Measurements from ENCODE around the gene LRRK1.

The LRRK1 gene

GRCh38 chr15:101006931-101007691, 88.0 kb downstream of the LRRK1 start:
- TF ChIP-seq, protein P1, sequence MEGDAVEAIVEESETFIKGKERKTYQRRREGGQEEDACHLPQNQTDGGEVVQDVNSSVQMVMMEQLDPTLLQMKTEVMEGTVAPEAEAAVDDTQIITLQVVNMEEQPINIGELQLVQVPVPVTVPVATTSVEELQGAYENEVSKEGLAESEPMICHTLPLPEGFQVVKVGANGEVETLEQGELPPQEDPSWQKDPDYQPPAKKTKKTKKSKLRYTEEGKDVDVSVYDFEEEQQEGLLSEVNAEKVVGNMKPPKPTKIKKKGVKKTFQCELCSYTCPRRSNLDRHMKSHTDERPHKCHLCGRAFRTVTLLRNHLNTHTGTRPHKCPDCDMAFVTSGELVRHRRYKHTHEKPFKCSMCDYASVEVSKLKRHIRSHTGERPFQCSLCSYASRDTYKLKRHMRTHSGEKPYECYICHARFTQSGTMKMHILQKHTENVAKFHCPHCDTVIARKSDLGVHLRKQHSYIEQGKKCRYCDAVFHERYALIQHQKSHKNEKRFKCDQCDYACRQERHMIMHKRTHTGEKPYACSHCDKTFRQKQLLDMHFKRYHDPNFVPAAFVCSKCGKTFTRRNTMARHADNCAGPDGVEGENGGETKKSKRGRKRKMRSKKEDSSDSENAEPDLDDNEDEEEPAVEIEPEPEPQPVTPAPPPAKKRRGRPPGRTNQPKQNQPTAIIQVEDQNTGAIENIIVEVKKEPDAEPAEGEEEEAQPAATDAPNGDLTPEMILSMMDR (IDR thresholded peaks at IDR 0.05; ENCODE audit: low read depth, low read length, missing control alignments), result peak; percentile 87
- H3K4me3 ChIP-seq (ENCODE audit: low read depth, low read length), result no peak overlapping the region
- peak; percentile 27 for DNase-seq (ENCODE audit: low read depth)

GRCh38 chr15:101008158-101009139, 89.3 kb downstream of the LRRK1 start:
- peak; percentile 48 for DNase-seq (ENCODE audit: low read depth)
- peak overlapping the region; percentile 55 for H3K4me3 ChIP-seq (ENCODE audit: low read depth, low read length)
- TF ChIP-seq, protein P1 (IDR thresholded peaks at IDR 0.05; ENCODE audit: low read depth, low read length, missing control alignments), result peak; percentile 99

- TF ChIP-seq, protein P1 (IDR thresholded peaks at IDR 0.05; ENCODE audit: low read depth, low read length, missing control alignments), result no peak
- no peak for DNase-seq (ENCODE audit: low read depth)
- no peak overlapping the region for H3K4me3 ChIP-seq (ENCODE audit: low read depth, low read length)
These were observed 90.0 kb downstream of the LRRK1 start for GRCh38 chr15:101009176-101009575.

GRCh38 chr15:101010781-101011180, 91.6 kb downstream of the LRRK1 start:
- TF ChIP-seq, protein P1 (IDR thresholded peaks at IDR 0.05; ENCODE audit: low read depth, low read length, missing control alignments), result no peak
- H3K4me3 ChIP-seq (ENCODE audit: low read depth, low read length), result no peak overlapping the region
- DNase-seq (ENCODE audit: low read depth), result no peak

- TF ChIP-seq, protein P1 (IDR thresholded peaks at IDR 0.05; ENCODE audit: low read depth, low read length, missing control alignments), result no peak
- DNase-seq (ENCODE audit: low read depth), result no peak
- no peak overlapping the region for H3K4me3 ChIP-seq (ENCODE audit: low read depth, low read length)
These were observed 93.4 kb downstream of the LRRK1 start for GRCh38 chr15:101012326-101013200.

DNA sequence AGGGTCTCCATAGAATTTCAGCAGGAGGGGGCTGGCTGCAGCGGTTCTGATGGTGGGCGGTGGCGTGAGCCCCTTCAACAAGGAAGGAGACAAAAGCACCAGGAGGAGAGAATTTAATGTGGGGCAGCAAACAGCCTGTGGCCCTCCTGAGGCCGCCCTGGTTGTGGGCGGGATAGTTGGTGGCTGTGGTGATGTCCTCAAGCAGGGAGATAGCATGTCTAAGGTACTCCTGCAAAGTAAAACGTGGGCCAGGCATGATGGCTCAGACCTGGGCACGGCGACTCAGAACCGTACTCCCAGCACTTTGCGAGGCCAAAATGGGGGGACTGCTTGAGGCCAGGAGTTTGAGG, 94.0 kb downstream of the LRRK1 start:
- DNase-seq (ENCODE audit: low read depth), result no peak
- H3K4me3 ChIP-seq (ENCODE audit: low read depth, low read length), result no peak overlapping the region
- TF ChIP-seq, protein P1 (IDR thresholded peaks at IDR 0.05; ENCODE audit: low read depth, low read length, missing control alignments), result no peak

Data from GM12864 (cell line).